IPS-11a (cell line): ENCODE data around the gene RAE1.
A peak's percentile ranks its signal among the peaks of the same experiment; 100 is the strongest.

Source experiments
- H3K4me3 ChIP-seq: one replicate; pipeline ENCODE4 v1.5.1; 2013; ENCODE audit warnings: low read depth, low read length, control low read depth

Gene RAE1

GRCh38 chr20:57351042-57351783 lies at the start of gene RAE1:
Gene RAE1 (plus strand): TSS chr20:57351255. CDS start chr20:57354039, 2,784 bp downstream.
- peak within 1 kb of the TSS; percentile 70 for H3K4me3 ChIP-seq

GRCh38 chr20:57306747-57307146 lies 44.3 kb upstream of the RAE1 start:
- H3K4me3 ChIP-seq = no peak overlapping the region

- H3K4me3 ChIP-seq = no peak overlapping the region
Measured at GRCh38 chr20:57308451-57309271, 42.4 kb upstream of the RAE1 start.

- no peak overlapping the region for H3K4me3 ChIP-seq
Measured at GRCh38 chr20:57309544-57310115, 41.4 kb upstream of the RAE1 start.

GRCh38 chr20:57310821-57311514 lies 40.1 kb upstream of the RAE1 start:
- no peak overlapping the region for H3K4me3 ChIP-seq

- H3K4me3 ChIP-seq = no peak overlapping the region
Measured at GRCh38 chr20:57312138-57312537, 38.9 kb upstream of the RAE1 start.

GRCh38 chr20:57313230-57313629 lies 37.8 kb upstream of the RAE1 start:
- H3K4me3 ChIP-seq = no peak overlapping the region

GRCh38 chr20:57313951-57314350 lies 37.1 kb upstream of the RAE1 start:
- H3K4me3 ChIP-seq = no peak overlapping the region

GRCh38 chr20:57315083-57315975 lies 35.7 kb upstream of the RAE1 start:
- no peak overlapping the region for H3K4me3 ChIP-seq

GRCh38 chr20:57315976-57316480 lies 35.0 kb upstream of the RAE1 start:
- H3K4me3 ChIP-seq = no peak overlapping the region

- H3K4me3 ChIP-seq = no peak overlapping the region
Measured at GRCh38 chr20:57316795-57317201, 34.3 kb upstream of the RAE1 start.

- H3K4me3 ChIP-seq = no peak overlapping the region
Measured at GRCh38 chr20:57317316-57317788, 33.7 kb upstream of the RAE1 start.

GRCh38 chr20:57317789-57318371 lies 33.2 kb upstream of the RAE1 start:
- no peak overlapping the region for H3K4me3 ChIP-seq

- no peak overlapping the region for H3K4me3 ChIP-seq
Measured at GRCh38 chr20:57319584-57319983, 31.5 kb upstream of the RAE1 start.

GRCh38 chr20:57320358-57320757 lies 30.7 kb upstream of the RAE1 start:
- H3K4me3 ChIP-seq = no peak overlapping the region

GRCh38 chr20:57321142-57321541 lies 29.9 kb upstream of the RAE1 start:
- H3K4me3 ChIP-seq = no peak overlapping the region

- no peak overlapping the region for H3K4me3 ChIP-seq
Measured at GRCh38 chr20:57322476-57322875, 28.6 kb upstream of the RAE1 start.

GRCh38 chr20:57323034-57323433 lies 28.0 kb upstream of the RAE1 start:
- no peak overlapping the region for H3K4me3 ChIP-seq

GRCh38 chr20:57325632-57326356 lies 25.3 kb upstream of the RAE1 start:
- no peak overlapping the region for H3K4me3 ChIP-seq
